Measurements from ENCODE around the gene TPM1. TPM values are rescaled to one million over a fixed set of nuclear protein-coding genes. Genes with fewer than 3 reads are reported as not detected.

The TPM1 gene
- total RNA-seq, 1 experiment from 2014 or later: 22.5 TPM

- no peaks in the 10 kb centered on the region for H3K4me1 ChIP-seq (ENCODE audit: control insufficient read depth in 1 of 2, insufficient read depth in 2 of 2, low read length in 2 of 2)
- TF ChIP-seq REST (IDR thresholded peaks at IDR 0.05; ENCODE audit: low read depth) (no peak), ZNF274 (IDR thresholded peaks at IDR 0.05; ENCODE audit: low read depth, low read length) (no peak), EZH2 (IDR thresholded peaks at IDR 0.05) (no peak), MAX (IDR thresholded peaks at IDR 0.05) (no peak), CTCF (IDR thresholded peaks at IDR 0.05 in 2 of 3, conservative IDR thresholded peaks at IDR 0.05 in 1 of 3; ENCODE audit: borderline replicate concordance in 1 of 3, insufficient read depth in 1 of 3, low read depth in 2 of 3, low read length in 2 of 3) (no peak)
- H3K79me2 ChIP-seq (ENCODE audit: insufficient read depth, low read length): no peaks in the 10 kb centered on the region
- peaks cover 0 to 2% of the 10 kb centered on the region in 2 experiments; a peak in 1 of 4 replicates for H3K36me3 ChIP-seq (ENCODE audit: control insufficient read depth in 1 of 2, insufficient read depth in 2 of 2, low read length in 2 of 2)
- POLR2A ChIA-PET: no interaction called here
- no peaks in the 10 kb centered on the region for H3K27me3 ChIP-seq (ENCODE audit: insufficient read depth, low read length)
- CTCF ChIA-PET: interaction anchor here (4.0 kb wide), 1 partner anchor 15 kb away, joined by 19 read pairs; no protein-coding TSS in a partner anchor
- H4K20me1 ChIP-seq (ENCODE audit: insufficient read depth): no peaks in the 10 kb centered on the region
- H2AFZ ChIP-seq (ENCODE audit: low read depth, low read length, poor library complexity, severe bottlenecking): no peak overlapping the region
- no peak overlapping the region for H3K27ac ChIP-seq (ENCODE audit: low read depth, low read length)
- H3K4me3 ChIP-seq (replicated peaks in 1 of 2; ENCODE audit: low read depth in 1 of 2, low read length in 2 of 2): no peak overlapping the region
- ATAC-seq (no peak), DNase-seq (ENCODE audit: low read depth, low spot score) (no peak)
- H3K9ac ChIP-seq (ENCODE audit: low read length): no peak overlapping the region
- BruUV-seq (replicated peaks): no TSS peak
- no peaks in the 10 kb centered on the region for H3K9me2 ChIP-seq (ENCODE audit: insufficient read depth)
- RAD21 ChIA-PET (ENCODE audit: low non-redundant PET in 1 of 2, low total read pairs in 2 of 2, uncharacterized antibody in 2 of 2, unreplicated experiment in 2 of 2): no interaction called here
- no peak overlapping the region for H3K4me2 ChIP-seq (ENCODE audit: low read length)
- intact Hi-C loops (cut with micrococcal nuclease): no loop called here
- H3K9me3 ChIP-seq (ENCODE audit: control insufficient read depth in 1 of 2, insufficient read depth in 1 of 2, low read depth in 1 of 2, low read length in 2 of 2): no peaks in the 10 kb centered on the region
These were observed 20.7 kb downstream of the TPM1 start for GRCh38 chr15:63063164-63063756.

Data from HCT116 (cell line).